Measurements from ENCODE around the gene SLC1A4. TPM values are rescaled to one million over a fixed set of nuclear protein-coding genes. Genes with fewer than 3 reads are reported as not detected.
"Not testable (repeated sequence)": the region's sequence is repeated elsewhere in the genome, so short reads cannot be mapped to it uniquely, and the experiment has no call there.

SLC1A4 gene
- polyA plus RNA-seq, 3 donors, result 3.2 to 4.5 (median 4.4) TPM

DNA sequence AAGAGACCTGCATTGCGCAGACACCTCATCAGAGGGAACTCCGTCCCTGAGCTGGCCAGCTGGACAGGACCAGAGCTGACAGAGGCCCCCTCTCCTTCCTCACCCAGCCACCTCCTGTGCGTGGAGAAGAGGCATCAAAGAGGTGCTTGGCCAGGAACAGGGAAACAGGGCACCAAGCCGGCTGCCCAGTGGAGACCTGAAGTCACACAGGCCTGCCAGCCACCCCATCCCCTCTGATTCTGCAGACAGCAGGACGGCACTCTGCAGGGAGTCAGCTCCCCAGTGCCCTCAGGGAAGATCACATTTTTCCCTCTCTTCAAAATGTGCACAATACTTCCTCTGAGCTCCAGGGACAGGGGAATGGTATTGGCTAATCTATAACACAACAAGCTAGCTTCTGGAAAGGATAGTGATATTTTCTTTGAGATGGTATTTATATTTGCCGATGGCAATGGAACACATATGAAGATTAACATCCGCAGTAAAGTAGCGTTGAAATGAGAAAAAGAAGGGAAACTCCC, 30.5 kb downstream of the SLC1A4 start:
- Histone ChIP-seq H3K27ac (ENCODE audit: low read depth in 1 of 2, low read length in 2 of 2) (peak overlapping the region; percentile 91 to 93), H3K36me3 (replicated peaks in 1 of 2; ENCODE audit: control insufficient read depth in 1 of 2, insufficient read depth in 2 of 2, low read length in 2 of 2) (peaks cover 18 to 46% of the 10 kb centered on the region in 2 donors), H2AFZ (ENCODE audit: insufficient read depth, low read depth, low read length, poor library complexity, severe bottlenecking) (no peak overlapping the region), H3K9me3 (replicated peaks in 1 of 2; ENCODE audit: control insufficient read depth in 1 of 2, insufficient read depth in 1 of 2, low read length in 2 of 2) (no peaks in the 10 kb centered on the region), H3K27me3 (ENCODE audit: control insufficient read depth in 2 of 2, insufficient read depth in 2 of 2, low read length in 2 of 2) (no peaks in the 10 kb centered on the region), H3K4me3 (replicated peaks in 1 of 3; ENCODE audit: low read depth in 2 of 3, low read length in 3 of 3) (no peak overlapping the region), H3K9ac (ENCODE audit: insufficient read depth, low read length, poor library complexity, severe bottlenecking) (no peak overlapping the region), H3K79me2 (ENCODE audit: insufficient read depth, low read length) (peaks cover 22% of the 10 kb centered on the region), H3K4me1 (ENCODE audit: control insufficient read depth in 1 of 2, insufficient read depth in 2 of 2, low read length in 2 of 2) (peaks cover 37 to 43% of the 10 kb centered on the region in 2 donors), H4K20me1 (ENCODE audit: insufficient read depth, low read length) (no peaks in the 10 kb centered on the region), H3K4me2 (replicated peaks; ENCODE audit: extremely low read depth, low read length, poor library complexity, severe bottlenecking) (no peak overlapping the region)
- no peaks in the 10 kb centered on the region for H3K9me3 Mint-ChIP-seq
- TF ChIP-seq, protein P1, sequence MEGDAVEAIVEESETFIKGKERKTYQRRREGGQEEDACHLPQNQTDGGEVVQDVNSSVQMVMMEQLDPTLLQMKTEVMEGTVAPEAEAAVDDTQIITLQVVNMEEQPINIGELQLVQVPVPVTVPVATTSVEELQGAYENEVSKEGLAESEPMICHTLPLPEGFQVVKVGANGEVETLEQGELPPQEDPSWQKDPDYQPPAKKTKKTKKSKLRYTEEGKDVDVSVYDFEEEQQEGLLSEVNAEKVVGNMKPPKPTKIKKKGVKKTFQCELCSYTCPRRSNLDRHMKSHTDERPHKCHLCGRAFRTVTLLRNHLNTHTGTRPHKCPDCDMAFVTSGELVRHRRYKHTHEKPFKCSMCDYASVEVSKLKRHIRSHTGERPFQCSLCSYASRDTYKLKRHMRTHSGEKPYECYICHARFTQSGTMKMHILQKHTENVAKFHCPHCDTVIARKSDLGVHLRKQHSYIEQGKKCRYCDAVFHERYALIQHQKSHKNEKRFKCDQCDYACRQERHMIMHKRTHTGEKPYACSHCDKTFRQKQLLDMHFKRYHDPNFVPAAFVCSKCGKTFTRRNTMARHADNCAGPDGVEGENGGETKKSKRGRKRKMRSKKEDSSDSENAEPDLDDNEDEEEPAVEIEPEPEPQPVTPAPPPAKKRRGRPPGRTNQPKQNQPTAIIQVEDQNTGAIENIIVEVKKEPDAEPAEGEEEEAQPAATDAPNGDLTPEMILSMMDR (IDR thresholded peaks at IDR 0.05), result no peak
- DNase-seq, result no peak
- H3K4me3 Mint-ChIP-seq, result no peak overlapping the region
- peaks cover 46% of the 10 kb centered on the region for H3K4me1 Mint-ChIP-seq
- H3K27ac Mint-ChIP-seq, result peak overlapping the region in 2 of 7 donors; percentile 14 to 98
- intact Hi-C loops (cut with micrococcal nuclease), result no loop called here
- 89% methylated on average over 4 of the region's 8 CpGs for WGBS (ENCODE audit: insufficient coverage)
- peaks cover 0 to 1% (median 0%) of the 10 kb centered on the region in 3 donors for H3K27me3 Mint-ChIP-seq (ENCODE audit: low read depth in 3 of 3)
- H3K36me3 Mint-ChIP-seq, result peaks cover 49 to 62% of the 10 kb centered on the region in 2 donors

GRCh38 chr2:65020251-65020650, 31.1 kb downstream of the SLC1A4 start:
- H3K27ac Mint-ChIP-seq, result not testable (repeated sequence)

More at GRCh38 chr2:65020251-65020650, 31.1 kb downstream of the SLC1A4 start:
- Histone ChIP-seq H3K36me3 (replicated peaks in 1 of 2; ENCODE audit: control insufficient read depth in 1 of 2, insufficient read depth in 2 of 2, low read length in 2 of 2) (peaks cover 18 to 41% of the 10 kb centered on the region in 2 donors), H3K79me2 (ENCODE audit: insufficient read depth, low read length) (peaks cover 22% of the 10 kb centered on the region), H3K4me1 (ENCODE audit: control insufficient read depth in 1 of 2, insufficient read depth in 2 of 2, low read length in 2 of 2) (peaks cover 41 to 45% of the 10 kb centered on the region in 2 donors)
- WGBS (ENCODE audit: insufficient coverage), result no CpG with 5 or more reads among the region's 1 CpG
- peaks cover 48% of the 10 kb centered on the region for H3K4me1 Mint-ChIP-seq
- H3K4me2 ChIP-seq (replicated peaks; ENCODE audit: extremely low read depth, low read length, poor library complexity, severe bottlenecking); DNase-seq; H3K4me3 ChIP-seq (replicated peaks in 1 of 3; ENCODE audit: low read depth in 2 of 3, low read length in 3 of 3); intact Hi-C loops (cut with micrococcal nuclease); H3K4me3 Mint-ChIP-seq; H2AFZ ChIP-seq (ENCODE audit: insufficient read depth, low read depth, low read length, poor library complexity, severe bottlenecking); H3K9me3 ChIP-seq (replicated peaks in 1 of 2; ENCODE audit: control insufficient read depth in 1 of 2, insufficient read depth in 1 of 2, low read length in 2 of 2); H3K9ac ChIP-seq (ENCODE audit: insufficient read depth, low read length, poor library complexity, severe bottlenecking); H3K27me3 Mint-ChIP-seq (ENCODE audit: low read depth in 3 of 3); H3K27me3 ChIP-seq (ENCODE audit: control insufficient read depth in 2 of 2, insufficient read depth in 2 of 2, low read length in 2 of 2); H3K9me3 Mint-ChIP-seq; H3K27ac ChIP-seq (ENCODE audit: low read depth in 1 of 2, low read length in 2 of 2); H4K20me1 ChIP-seq (ENCODE audit: insufficient read depth, low read length): not testable (repeated sequence)
- peaks cover 44 to 58% of the 10 kb centered on the region in 2 donors for H3K36me3 Mint-ChIP-seq
